Ovary (tissue), 9 donors: ENCODE data around the gene MCM3AP. TPM values are rescaled to one million over a fixed set of nuclear protein-coding genes. Genes with fewer than 3 reads are reported as not detected.

Experiments used
- DNase-seq, 5 donors: peaks; one replicate each; pipeline ENCODE4 v3.0.0-alpha.2; 2019 to 2020
- H3K27ac ChIP-seq, 2 donors: fragments of 200-600 bp; one replicate each; pipeline versions ENCODE4 v1.5.1 to v1.8.0; 2019 to 2022
- H3K27me3 ChIP-seq: fragments of 200-600 bp; one replicate; pipeline ENCODE4 v1.8.0; 2022
- H3K36me3 ChIP-seq: fragments of 200-600 bp; sonication (generic); one replicate; pipeline ENCODE4 v1.5.1; 2019
- H3K4me1 ChIP-seq: one replicate; pipeline ENCODE4 v1.8.1; 2013; ENCODE audit warnings: mild to moderate bottlenecking, moderate library complexity; ENCODE audit not compliant: insufficient read depth
- H3K4me3 ChIP-seq: fragments of 200-600 bp; sonication (generic); one replicate; pipeline ENCODE4 v1.5.1; 2017
- H3K9me3 ChIP-seq, 2 donors: fragments of 200-600 bp in 1 of 2; sonication (generic) in 1 of 2; one replicate each; pipeline versions ENCODE4 v1.5.1 to v1.8.1; 2013 to 2019; ENCODE audit warnings: mild to moderate bottlenecking in 1 of 2, moderate library complexity in 1 of 2
- CTCF ChIP-seq, 3 donors: fragments of 450-650 bp in 2 of 3; fragments of 200-600 bp in 1 of 3; IDR thresholded peaks; one replicate each; pipeline versions ENCODE4 v1.5.1 to v1.8.0; 2016 to 2022; ENCODE audit warnings: antibody characterized with exemption in 3 of 3, mild to moderate bottlenecking in 1 of 3
- EP300 ChIP-seq: sonication (generic); formaldehyde crosslinking; IDR thresholded peaks from one replicate; pipeline ENCODE4 v1.6.1; 2017; ENCODE audit warnings: antibody characterized with exemption
- POLR2A ChIP-seq: fragments of 450-650 bp; IDR thresholded peaks from one replicate; pipeline ENCODE4 v1.6.1; 2017; ENCODE audit warnings: antibody characterized with exemption, mild to moderate bottlenecking, moderate library complexity
- WGBS, 3 donors: extraction: QIAGEN DNeasy Blood & Tissue Kit in 1 of 3; methylation state at CpG; one replicate each; pipeline versions ENCODE4 v1.1.5 to v1.1.7; 2013 to 2017; 5-methylcytosine and 5-hydroxymethylcytosine counted together
- intact Hi-C, 4 donors: fragments of 100-400 bp; cut with DNase I; formaldehyde crosslinking; loops; one replicate each; pipeline versions ENCODE4 v1.11.0 to v1.15.1; 2022 to 2023
- polyA plus RNA-seq, 2 donors: library from polyadenylated mRNA; stranded (reverse); fragments of 200-250 nt in 1 of 2; fragments of 350-450 nt in 1 of 2; fragmentation: Illumina TruSeq in 1 of 2; extraction: RNeasy Lipid Tissue Mini Kit (QIAGEN cat#74804) in 1 of 2; gene quantifications; one replicate each; pipeline ENCODE4 v1.2.3, GENCODE V29; 2013 to 2014
- total RNA-seq, 7 donors: library from RNA; depleted of rRNA in 2 of 7; stranded (reverse); fragments of >200 nt in 2 of 7; fragmentation: NEBNext Ultra II Directional in 3 of 7; extraction: Animal tissue kit (Norgen Biotek cat#: 25700) in 3 of 7; gene quantifications; one replicate each; pipeline versions ENCODE4 v1.1.0 to v1.2.4, GENCODE V29; 2016 to 2023
- donor health status: DM: no; HTN: no; CAD: no; lungs with moderate emphysema.
- donor health status: DM: no; HTN: no; CAD: no.
- donor health status: Bipolar disorder and iron deficiency.
- donor health status: DM: yes; HTN: yes; CAD: no.
- donor health status: DM: no; HTN: no; CAD: no.
- donor health status: DM: yes; HTN: yes; CAD: no.

Gene MCM3AP
- total and polyA plus RNA-seq, 9 donors: 35.9 to 89.3 (median 70.3) TPM

- TF ChIP-seq POLR2A: no peak
- no peak for TF ChIP-seq CTCF (IDR thresholded peaks at IDR 0.05)
- no peak for TF ChIP-seq EP300
- Histone ChIP-seq H3K27me3 (no peaks in the 10 kb centered on the region), H3K4me1 (no peaks in the 10 kb centered on the region), H3K4me3 (no peak overlapping the region), H3K27ac (no peak overlapping the region), H3K9me3 (no peaks in the 10 kb centered on the region), H3K36me3 (no peaks in the 10 kb centered on the region)
- intact Hi-C loops: no loop called here
- 87 to 89% (median 88%) methylated on average over 27 of the region's 27 CpGs for WGBS, 3 donors
- peak in 2 of 5 donors; percentile 15 to 23 for DNase-seq
These were observed 77.4 kb downstream of the MCM3AP start for GRCh38 chr21:46207920-46208591.

GRCh38 chr21:46207006-46207919 lies 78.1 kb downstream of the MCM3AP start:
- no peaks in the 10 kb centered on the region for H3K9me3 ChIP-seq
- H3K27ac ChIP-seq: no peak overlapping the region
- no peak overlapping the region for H3K4me3 ChIP-seq
- no peaks in the 10 kb centered on the region for H3K27me3 ChIP-seq
- H3K36me3 ChIP-seq: no peaks in the 10 kb centered on the region
- no peaks in the 10 kb centered on the region for H3K4me1 ChIP-seq
- peak in 2 of 5 donors; percentile 17 to 28 for DNase-seq
- 91 to 94% (median 94%) methylated on average over 21 of the region's 21 CpGs for WGBS, 3 donors
- TF ChIP-seq CTCF (IDR thresholded peaks at IDR 0.05) (no peak), POLR2A (no peak), EP300 (no peak)
- intact Hi-C loops: no loop called here

DNA sequence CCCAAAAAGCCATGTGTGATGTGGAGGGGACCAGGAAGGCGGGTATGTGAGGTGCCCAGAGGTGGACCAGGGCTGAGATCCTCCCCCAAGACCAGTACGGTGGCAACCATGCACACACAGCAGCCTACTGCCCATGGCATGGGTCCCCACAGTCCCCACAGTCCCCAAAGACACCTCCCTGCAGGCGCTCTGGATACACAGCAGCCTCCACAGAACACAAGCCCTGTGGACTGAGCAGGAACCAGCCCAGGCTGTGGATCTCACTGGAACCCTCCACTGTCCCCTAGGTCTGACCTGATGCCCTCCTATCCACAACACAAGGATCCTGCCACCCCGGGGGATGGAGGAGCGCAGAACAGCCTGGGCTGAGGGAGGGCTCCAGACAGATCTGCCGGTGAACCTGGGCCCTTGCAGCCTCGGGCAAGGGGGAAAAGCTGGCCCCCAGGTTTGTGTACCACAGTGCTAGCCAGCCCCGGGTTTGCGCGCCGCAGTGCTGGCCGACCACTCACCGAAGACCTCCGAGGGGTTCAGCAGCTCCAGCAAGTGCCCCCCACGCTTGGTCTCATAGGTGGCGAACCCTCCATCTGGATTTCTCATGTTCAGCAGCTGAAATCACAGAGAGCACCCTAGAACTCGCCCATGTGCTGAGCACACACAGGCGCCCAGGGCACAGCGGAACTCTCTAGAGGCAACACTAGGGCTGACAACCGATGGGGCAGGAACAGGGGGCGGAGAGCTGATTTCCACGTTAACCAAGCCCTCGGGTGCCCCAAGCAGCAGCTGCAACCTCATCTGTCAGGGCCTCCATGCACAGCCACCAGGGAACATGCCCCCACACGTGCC lies 79.0 kb downstream of the MCM3AP start:
- intact Hi-C loops: no loop called here
- 90 to 93% (median 92%) methylated on average over 24 of the region's 24 CpGs for WGBS, 3 donors
- H3K27ac ChIP-seq: no peak overlapping the region
- H3K4me1 ChIP-seq: no peaks in the 10 kb centered on the region
- no peaks in the 10 kb centered on the region for H3K36me3 ChIP-seq
- no peaks in the 10 kb centered on the region for H3K9me3 ChIP-seq
- TF ChIP-seq EP300 (no peak), CTCF (IDR thresholded peaks at IDR 0.05) (no peak), POLR2A (no peak)
- H3K4me3 ChIP-seq: no peak overlapping the region
- peak in 1 of 5 donors; percentile 28 for DNase-seq
- H3K27me3 ChIP-seq: no peaks in the 10 kb centered on the region

GRCh38 chr21:46205766-46206162 lies 79.6 kb downstream of the MCM3AP start:
- DNase-seq: peak in 1 of 5 donors; percentile 21
- Histone ChIP-seq H3K9me3 (no peaks in the 10 kb centered on the region), H3K27me3 (no peaks in the 10 kb centered on the region), H3K36me3 (no peaks in the 10 kb centered on the region), H3K4me1 (no peaks in the 10 kb centered on the region), H3K4me3 (no peak overlapping the region), H3K27ac (no peak overlapping the region)
- TF ChIP-seq POLR2A: no peak
- TF ChIP-seq CTCF (IDR thresholded peaks at IDR 0.05): no peak
- no peak for TF ChIP-seq EP300
- intact Hi-C loops: no loop called here
- WGBS, 3 donors: 89 to 95% (median 94%) methylated on average over 16 of the region's 16 CpGs
